ENCODE measurements around the gene STUB1. TPM values are rescaled to one million over a fixed set of nuclear protein-coding genes. Genes with fewer than 3 reads are reported as not detected.

STUB1 gene
- total and polyA plus RNA-seq, 10 of the 15 experiments (the other 5 are each of a cell fraction or from before 2014, with no cell fraction given): 4.2 to 136 (median 67.1) TPM

GRCh38 chr16:670485-671352 is 9.5 kb upstream of the STUB1 start:
- intact Hi-C loops (cut with micrococcal nuclease; ENCODE audit: unreplicated experiment) (no loop called here), in situ Hi-C loops (cut with MboI) (no loop called here)
- H3K36me3 ChIP-seq (ENCODE audit: control insufficient read depth in 2 of 2, insufficient read depth in 2 of 2, low read length in 1 of 2): peaks cover 0 to 18% of the 10 kb centered on the region in 2 experiments; a peak in 3 of 4 replicates
- no peak for ATAC-seq
- no peaks in the 10 kb centered on the region for H3K9me3 ChIP-seq (replicated peaks; ENCODE audit: control insufficient read depth, insufficient read depth, low read length)
- H3K4me3 ChIP-seq: no peak overlapping the region
- H3K79me2 ChIP-seq (ENCODE audit: control insufficient read depth, insufficient read depth, low read length): peaks cover 16% of the 10 kb centered on the region
- RAD21 ChIA-PET (ENCODE audit: unreplicated experiment): no interaction called here
- BruUV-seq (replicated peaks): no TSS peak
- no peak overlapping the region for H3K4me2 ChIP-seq (ENCODE audit: control insufficient read depth, insufficient read depth)
- peaks cover 2% of the 10 kb centered on the region; the same call in 1 of the 2 replicates for H3K4me1 ChIP-seq (ENCODE audit: control insufficient read depth, insufficient read depth, low read length)
- DNase-seq (ENCODE audit: low read depth, low spot score): no peak
- CTCF ChIA-PET: no interaction called here
- H3K9ac ChIP-seq (ENCODE audit: control insufficient read depth, insufficient read depth, low read length): no peak overlapping the region
- H2AFZ ChIP-seq (ENCODE audit: control insufficient read depth, low read depth, low read length): no peak overlapping the region
- TF ChIP-seq POLR2A (IDR thresholded peaks at IDR 0.05; ENCODE audit: low read depth, low read length) (peak; percentile 3; the same call in 1 of the 2 replicates), CBX5 (IDR thresholded peaks at IDR 0.05; ENCODE audit: low read depth) (no peak), MYC (IDR thresholded peaks at IDR 0.05; ENCODE audit: insufficient read depth, insufficient read length, insufficient replicate concordance, low read length, severe bottlenecking) (no peak), MEF2A (IDR thresholded peaks at IDR 0.05; ENCODE audit: insufficient read depth, low read depth, low read length) (no peak), TCF3 (IDR thresholded peaks at IDR 0.05; ENCODE audit: borderline replicate concordance, insufficient read depth, low read depth, low read length) (no peak), CREM (IDR thresholded peaks at IDR 0.05; ENCODE audit: low read depth) (no peak), NKRF (conservative IDR thresholded peaks at IDR 0.05) (no peak)
- POLR2A ChIA-PET: no interaction called here
- 97% methylated on average over 50 of the region's 52 CpGs for WGBS (ENCODE audit: insufficient coverage, insufficient replicate concordance, low lambda C conversion rate, missing lambda C conversion rate)
- no peaks in the 10 kb centered on the region for H3K27me3 ChIP-seq (replicated peaks in 1 of 2; ENCODE audit: control insufficient read depth in 2 of 2, insufficient read depth in 2 of 2, low read length in 1 of 2)
- H4K20me1 ChIP-seq (ENCODE audit: control insufficient read depth, insufficient read depth): no peaks in the 10 kb centered on the region; the same call in 1 of the 2 replicates
- FAIRE-seq: no peak
- H3K27ac ChIP-seq (ENCODE audit: control insufficient read depth, insufficient read depth): no peak overlapping the region
- SMC1A ChIA-PET (ENCODE audit: uncharacterized antibody, unreplicated experiment): no interaction called here
